Measurements from ENCODE around the gene ACTA1. TPM values are rescaled to one million over a fixed set of nuclear protein-coding genes. Genes with fewer than 3 reads are reported as not detected.

The ACTA1 gene
- total RNA-seq, 1 experiment from 2014 or later: not detected

DNA sequence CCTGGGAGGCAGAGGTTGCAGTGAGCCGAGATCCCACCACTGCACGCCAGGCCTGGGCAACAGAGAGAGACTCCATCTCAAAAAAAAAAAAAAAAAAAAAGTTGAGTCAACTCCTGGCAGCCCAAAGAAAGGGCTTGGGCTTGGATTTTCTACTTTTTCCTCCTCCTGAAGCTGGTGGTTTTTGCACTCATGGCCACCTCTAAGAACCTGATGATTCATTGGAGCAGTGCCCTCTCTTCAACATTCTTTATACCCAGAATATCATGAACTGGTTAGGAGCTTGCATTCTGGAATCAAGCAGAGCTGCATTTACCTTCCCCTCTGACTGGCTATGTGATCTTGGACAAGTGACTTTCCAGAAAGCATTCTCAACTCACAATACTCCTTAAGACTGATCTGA is 3.5 kb upstream of the ACTA1 start:
- Histone ChIP-seq H3K4me3 (replicated peaks in 1 of 2; ENCODE audit: low read depth in 1 of 2, low read length in 2 of 2) (no peak overlapping the region), H3K79me2 (ENCODE audit: insufficient read depth, low read length) (no peaks in the 10 kb centered on the region), H2AFZ (ENCODE audit: low read depth, low read length, poor library complexity, severe bottlenecking) (no peak overlapping the region), H4K20me1 (ENCODE audit: insufficient read depth) (no peaks in the 10 kb centered on the region), H3K9me2 (ENCODE audit: insufficient read depth) (no peaks in the 10 kb centered on the region), H3K36me3 (ENCODE audit: control insufficient read depth in 1 of 2, insufficient read depth in 2 of 2, low read length in 2 of 2) (peaks cover 0 to 19% of the 10 kb centered on the region in 2 experiments; a peak in 2 of 4 replicates), H3K4me2 (ENCODE audit: low read length) (no peak overlapping the region), H3K4me1 (ENCODE audit: control insufficient read depth in 1 of 2, insufficient read depth in 2 of 2, low read length in 2 of 2) (no peaks in the 10 kb centered on the region), H3K9me3 (ENCODE audit: control insufficient read depth in 1 of 2, insufficient read depth in 1 of 2, low read depth in 1 of 2, low read length in 2 of 2) (no peaks in the 10 kb centered on the region), H3K27ac (ENCODE audit: low read depth, low read length) (no peak overlapping the region), H3K9ac (ENCODE audit: low read length) (no peak overlapping the region), H3K27me3 (ENCODE audit: insufficient read depth, low read length) (no peaks in the 10 kb centered on the region)
- RAD21 ChIA-PET (ENCODE audit: low non-redundant PET in 1 of 2, low total read pairs in 2 of 2, uncharacterized antibody in 2 of 2, unreplicated experiment in 2 of 2): no interaction called here
- intact Hi-C loops (cut with micrococcal nuclease): no loop called here
- CTCF ChIA-PET: no interaction called here
- BruUV-seq (replicated peaks): no TSS peak
- DNase-seq (ENCODE audit: low read depth, low spot score) (no peak), ATAC-seq (no peak)
- POLR2A ChIA-PET: no interaction called here
- TF ChIP-seq CBX3 (IDR thresholded peaks at IDR 0.05; ENCODE audit: low read depth) (no peak), POLR2AphosphoS5 (IDR thresholded peaks at IDR 0.05; ENCODE audit: low read depth, low read length) (no peak), SRF (IDR thresholded peaks at IDR 0.05; ENCODE audit: low read depth) (no peak), CEBPB (IDR thresholded peaks at IDR 0.05; ENCODE audit: low read depth) (no peak), ELF1 (IDR thresholded peaks at IDR 0.05; ENCODE audit: borderline replicate concordance, low read depth) (no peak), TCF7L2 (IDR thresholded peaks at IDR 0.05; ENCODE audit: borderline replicate concordance, extremely low read depth, insufficient read depth, insufficient read length) (no peak), EZH2phosphoT487 (IDR thresholded peaks at IDR 0.05; ENCODE audit: borderline replicate concordance) (no peak), FOSL1 (IDR thresholded peaks at IDR 0.05; ENCODE audit: low read depth) (no peak), SP1 (IDR thresholded peaks at IDR 0.05; ENCODE audit: low read depth) (no peak), YY1 (IDR thresholded peaks at IDR 0.05; ENCODE audit: extremely low read depth, insufficient replicate concordance, low read depth, low read length) (no peak), RAD21 (IDR thresholded peaks at IDR 0.05; ENCODE audit: low read depth) (no peak), EGR1 (IDR thresholded peaks at IDR 0.05; ENCODE audit: low read depth) (no peak), ZFX (IDR thresholded peaks at IDR 0.05) (no peak), CTCF (IDR thresholded peaks at IDR 0.05 in 2 of 3, conservative IDR thresholded peaks at IDR 0.05 in 1 of 3; ENCODE audit: borderline replicate concordance in 1 of 3, insufficient read depth in 1 of 3, low read depth in 2 of 3, low read length in 2 of 3) (no peak), ZNF274 (IDR thresholded peaks at IDR 0.05; ENCODE audit: low read depth, low read length) (no peak), REST (IDR thresholded peaks at IDR 0.05; ENCODE audit: low read depth) (no peak), JUND (IDR thresholded peaks at IDR 0.05) (no peak)
- TF ChIP-seq, protein P1, sequence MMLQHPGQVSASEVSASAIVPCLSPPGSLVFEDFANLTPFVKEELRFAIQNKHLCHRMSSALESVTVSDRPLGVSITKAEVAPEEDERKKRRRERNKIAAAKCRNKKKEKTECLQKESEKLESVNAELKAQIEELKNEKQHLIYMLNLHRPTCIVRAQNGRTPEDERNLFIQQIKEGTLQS (IDR thresholded peaks at IDR 0.05): no peak
- TF ChIP-seq, protein P2, sequence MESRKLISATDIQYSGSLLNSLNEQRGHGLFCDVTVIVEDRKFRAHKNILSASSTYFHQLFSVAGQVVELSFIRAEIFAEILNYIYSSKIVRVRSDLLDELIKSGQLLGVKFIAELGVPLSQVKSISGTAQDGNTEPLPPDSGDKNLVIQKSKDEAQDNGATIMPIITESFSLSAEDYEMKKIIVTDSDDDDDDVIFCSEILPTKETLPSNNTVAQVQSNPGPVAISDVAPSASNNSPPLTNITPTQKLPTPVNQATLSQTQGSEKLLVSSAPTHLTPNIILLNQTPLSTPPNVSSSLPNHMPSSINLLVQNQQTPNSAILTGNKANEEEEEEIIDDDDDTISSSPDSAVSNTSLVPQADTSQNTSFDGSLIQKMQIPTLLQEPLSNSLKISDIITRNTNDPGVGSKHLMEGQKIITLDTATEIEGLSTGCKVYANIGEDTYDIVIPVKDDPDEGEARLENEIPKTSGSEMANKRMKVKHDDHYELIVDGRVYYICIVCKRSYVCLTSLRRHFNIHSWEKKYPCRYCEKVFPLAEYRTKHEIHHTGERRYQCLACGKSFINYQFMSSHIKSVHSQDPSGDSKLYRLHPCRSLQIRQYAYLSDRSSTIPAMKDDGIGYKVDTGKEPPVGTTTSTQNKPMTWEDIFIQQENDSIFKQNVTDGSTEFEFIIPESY (IDR thresholded peaks at IDR 0.05; ENCODE audit: extremely low read depth, insufficient replicate concordance, low read length): no peak
- TF ChIP-seq, protein P3, sequence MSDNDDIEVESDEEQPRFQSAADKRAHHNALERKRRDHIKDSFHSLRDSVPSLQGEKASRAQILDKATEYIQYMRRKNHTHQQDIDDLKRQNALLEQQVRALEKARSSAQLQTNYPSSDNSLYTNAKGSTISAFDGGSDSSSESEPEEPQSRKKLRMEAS (IDR thresholded peaks at IDR 0.05): no peak

Data from HCT116 (cell line).